Left kidney (tissue), 2 donors: ENCODE data around the gene APP. TPM values are rescaled to one million over a fixed set of nuclear protein-coding genes. Genes with fewer than 3 reads are reported as not detected.
"Not testable (repeated sequence)": the region's sequence is repeated elsewhere in the genome, so short reads cannot be mapped to it uniquely, and the experiment has no call there.

Experiments
- DNase-seq: peaks from one replicate; pipeline ENCODE4 v3.0.0-alpha.2; 2013
- polyA plus RNA-seq: library from polyadenylated mRNA; unstranded; fragments of 120-200 nt; gene quantifications from one replicate; pipeline ENCODE4 v1.2.1, GENCODE V29; 2013; ENCODE audit not compliant: insufficient read length

APP gene
- polyA plus RNA-seq, 1 donor: 818 TPM

GRCh38 chr21:26106562-26106961, 64.0 kb downstream of the APP start:
- no peak for DNase-seq

GRCh38 chr21:26105819-26106218, 64.8 kb downstream of the APP start:
- DNase-seq: no peak

DNA sequence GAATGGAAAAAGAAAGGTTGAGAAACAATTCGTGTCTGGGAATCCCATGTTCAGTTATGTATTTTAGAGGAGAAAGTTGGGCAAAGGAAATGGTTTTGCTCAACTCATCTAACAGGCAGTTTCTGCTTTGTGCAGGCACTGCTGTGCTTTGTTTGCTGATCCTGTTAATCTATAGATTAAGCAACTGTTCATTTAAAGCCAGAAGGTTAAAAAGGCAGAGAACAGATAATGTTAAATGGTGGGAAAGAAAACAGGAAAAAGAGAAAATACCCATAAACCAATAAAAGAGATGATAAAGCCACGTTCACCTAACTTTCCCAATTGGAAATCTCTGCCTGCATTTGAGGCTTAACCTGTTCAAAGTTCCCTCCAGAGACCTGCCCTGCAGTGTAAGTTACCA, 70.0 kb downstream of the APP start:
- DNase-seq: no peak

GRCh38 chr21:26099610-26100219, 70.9 kb downstream of the APP start:
- DNase-seq: no peak

DNA sequence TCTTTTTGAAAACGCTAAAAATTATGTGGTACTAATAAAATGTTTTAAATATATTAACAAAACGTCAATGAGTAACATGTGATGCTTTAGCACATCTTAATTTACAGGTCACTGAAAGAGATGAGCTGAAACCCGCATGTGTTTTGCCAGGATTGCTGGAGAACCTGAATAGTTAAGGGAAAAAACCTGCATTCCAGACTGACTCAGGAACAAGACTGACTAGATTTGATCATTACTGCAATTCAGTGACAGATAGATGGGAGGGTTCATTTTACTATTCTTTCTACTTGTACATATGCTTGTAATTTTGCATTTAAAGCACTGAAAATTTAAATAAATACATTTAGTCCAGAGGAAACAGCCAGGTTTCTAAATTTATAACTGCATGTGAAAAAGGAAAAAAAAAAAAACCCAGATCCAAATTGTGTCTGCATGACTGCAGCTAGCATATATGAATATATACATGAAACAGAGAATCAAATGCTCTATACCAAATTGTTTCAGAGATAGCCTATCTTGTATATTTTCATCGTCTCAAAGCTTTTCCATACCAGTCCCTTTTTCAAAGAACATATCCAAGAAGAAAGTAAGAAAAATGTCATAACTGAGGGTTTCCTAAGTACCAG, 71.7 kb downstream of the APP start:
- no peak for DNase-seq

DNA sequence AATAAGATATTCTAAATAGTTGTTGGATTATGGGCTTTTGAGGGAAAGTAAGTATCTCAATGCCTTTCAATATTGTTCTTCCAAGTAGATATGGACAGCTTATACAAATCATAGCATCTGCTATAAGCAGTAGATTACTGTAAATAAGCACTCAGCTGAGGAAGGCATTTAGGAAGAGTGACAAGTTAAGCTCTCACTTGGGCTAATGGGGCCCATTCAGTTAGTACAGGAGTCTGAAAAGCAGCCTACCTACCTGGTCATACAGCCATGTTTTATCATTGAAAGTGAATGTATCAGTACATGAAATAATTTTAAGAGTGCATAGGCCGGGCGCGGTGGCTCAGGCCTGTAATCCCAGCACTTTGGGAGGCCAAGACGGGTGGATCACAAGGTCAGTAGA, 73.1 kb downstream of the APP start:
- no peak for DNase-seq

- no peak for DNase-seq
Observed at GRCh38 chr21:26096494-26097371, 73.8 kb downstream of the APP start.

DNA sequence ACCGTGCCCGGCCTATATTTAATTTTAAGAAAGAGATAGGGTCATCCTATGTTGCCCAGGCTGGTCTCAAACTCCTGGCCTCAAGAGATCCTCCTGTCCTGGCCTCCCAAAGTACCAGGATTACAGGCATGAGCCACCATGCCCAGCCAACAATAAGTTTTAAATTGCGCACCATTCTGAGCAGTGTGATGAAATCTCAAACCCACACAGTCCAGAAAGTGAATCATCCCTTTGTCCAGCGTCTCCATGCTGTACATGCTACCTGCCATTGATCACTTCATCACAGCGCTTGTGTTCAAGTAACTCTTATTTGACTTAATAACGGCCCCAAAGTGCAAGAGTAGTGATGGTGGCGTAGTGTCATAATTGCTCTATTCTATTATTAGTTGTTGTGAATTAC, 75.4 kb downstream of the APP start:
- no peak for DNase-seq

GRCh38 chr21:26093122-26093521, 77.4 kb downstream of the APP start:
- no peak for DNase-seq

DNA sequence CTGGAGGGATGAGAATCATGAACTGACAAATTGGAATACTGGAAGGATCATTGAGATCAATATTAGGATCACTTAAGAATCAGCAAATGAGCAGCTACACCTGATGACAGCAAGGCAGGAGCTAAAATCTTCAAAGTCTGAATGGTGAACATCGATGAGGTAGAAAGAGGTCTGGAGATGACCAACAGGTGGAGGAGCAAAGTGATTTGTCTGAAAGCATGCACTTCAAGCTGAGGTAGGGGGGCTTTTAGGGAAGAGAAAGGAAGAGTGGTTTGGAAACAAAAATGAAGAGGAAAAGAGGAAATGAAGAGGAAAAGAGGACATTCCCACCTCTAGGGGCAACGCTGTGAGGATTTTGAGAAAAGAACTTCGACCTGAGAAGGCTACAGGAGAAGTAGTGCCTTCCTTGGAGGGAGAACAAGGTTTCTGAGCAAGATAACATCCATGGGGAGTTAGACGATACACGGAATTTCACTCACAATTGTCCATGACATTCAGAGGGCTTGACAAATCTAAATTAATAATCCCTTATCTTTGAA, 79.0 kb downstream of the APP start:
- DNase-seq: no peak

DNA sequence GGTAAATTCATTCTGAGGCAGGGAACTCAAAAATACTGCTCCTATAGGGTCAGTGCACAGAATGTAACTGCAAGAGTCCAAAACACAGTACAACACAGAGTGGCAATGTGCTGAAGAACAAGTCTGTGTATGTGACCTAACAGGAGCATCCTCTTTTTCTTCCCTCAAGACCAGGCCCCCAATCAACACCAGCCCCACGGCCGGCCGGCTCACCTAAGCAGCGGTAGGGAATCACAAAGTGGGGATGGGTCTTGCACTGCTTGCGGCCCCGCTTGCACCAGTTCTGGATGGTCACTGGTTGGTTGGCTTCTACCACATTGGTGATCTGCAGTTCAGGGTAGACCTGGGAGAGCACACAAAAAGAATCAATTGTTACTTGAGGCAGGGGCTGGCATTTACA, 80.8 kb downstream of the APP start:
- no peak for DNase-seq

- no peak for DNase-seq
Observed at GRCh38 chr21:26087223-26087918, 83.2 kb downstream of the APP start.

- no peak for DNase-seq
Observed at GRCh38 chr21:26085882-26086281, 84.7 kb downstream of the APP start.

DNA sequence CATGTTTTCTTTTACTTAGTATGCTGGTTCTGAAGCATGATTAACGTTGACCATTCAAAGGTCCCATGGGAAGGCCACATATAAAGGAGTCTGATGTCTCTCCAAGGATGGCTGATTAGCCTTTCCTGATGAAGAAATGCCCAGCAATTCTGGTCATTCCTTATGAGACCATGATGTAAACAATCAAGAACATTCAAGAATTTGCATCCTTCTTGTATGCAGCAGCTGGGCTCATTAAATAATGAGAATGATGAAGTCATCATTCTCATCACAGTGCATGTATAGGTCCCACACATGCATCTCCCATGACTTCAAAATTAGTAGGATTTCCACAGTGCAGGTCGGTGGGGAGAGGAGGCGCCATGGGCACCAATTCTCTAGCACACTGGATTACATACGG, 85.4 kb downstream of the APP start:
- DNase-seq: no peak

- DNase-seq: no peak
Observed at GRCh38 chr21:26082549-26082948, 88.0 kb downstream of the APP start.

- DNase-seq: not testable (repeated sequence)
Observed at GRCh38 chr21:26081175-26081760, 89.3 kb downstream of the APP start.

DNA sequence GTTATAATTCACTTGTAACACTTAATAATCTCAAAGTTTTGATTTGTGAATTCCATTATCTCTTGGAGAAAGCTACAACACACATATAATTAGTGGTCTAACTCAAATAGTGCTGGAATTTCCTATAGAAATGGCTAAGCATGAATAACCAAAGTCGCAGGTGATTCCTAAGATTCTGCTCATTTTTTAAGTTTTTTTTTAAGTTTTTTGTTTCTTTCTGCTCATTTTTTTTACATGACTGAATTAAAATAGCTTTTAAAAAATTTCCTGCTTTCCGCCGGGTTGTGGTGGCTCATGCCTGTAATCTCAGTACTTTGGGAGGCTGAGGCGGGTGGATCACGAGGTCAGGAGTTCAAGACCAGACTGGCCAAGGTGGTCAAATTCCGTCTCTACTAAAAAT, 90.4 kb downstream of the APP start:
- no peak for DNase-seq

DNA sequence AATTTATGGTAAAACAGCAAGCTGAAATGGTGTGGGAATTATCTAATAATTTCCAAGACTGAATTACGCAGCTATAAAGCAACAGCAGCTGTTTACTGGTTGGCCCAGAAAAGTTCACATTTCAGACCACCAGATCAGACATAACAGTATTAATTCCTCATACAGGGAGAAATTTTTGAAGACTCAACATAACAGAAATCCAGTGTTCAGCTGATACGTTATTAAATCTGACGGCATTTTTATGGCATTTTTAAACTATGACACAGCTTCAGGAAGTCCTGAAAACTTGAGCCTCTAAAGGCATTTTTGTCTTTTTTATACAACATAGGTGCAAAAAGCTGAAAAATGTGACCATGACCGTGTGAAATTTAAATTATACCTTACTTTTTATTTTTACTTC, 91.2 kb downstream of the APP start:
- no peak for DNase-seq

DNA sequence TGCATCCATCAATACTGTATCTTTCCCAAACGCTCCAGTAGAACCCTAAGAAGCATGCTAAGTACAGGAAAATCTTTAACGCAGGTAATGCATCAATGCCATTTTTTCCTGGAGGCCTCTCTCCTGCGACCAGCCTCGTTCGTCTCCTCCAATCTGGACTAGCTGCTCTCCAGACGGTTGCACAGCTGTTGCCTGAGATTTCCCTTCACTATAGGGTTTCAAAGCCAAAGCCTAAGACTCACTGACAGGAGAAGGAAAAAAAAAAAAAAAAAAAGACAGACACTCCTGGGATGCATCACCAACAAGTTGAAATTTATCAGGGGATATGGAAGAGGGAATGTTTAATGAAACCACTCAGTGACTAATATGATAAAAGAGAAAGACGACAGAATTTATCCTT, 93.0 kb downstream of the APP start:
- DNase-seq: no peak

DNA sequence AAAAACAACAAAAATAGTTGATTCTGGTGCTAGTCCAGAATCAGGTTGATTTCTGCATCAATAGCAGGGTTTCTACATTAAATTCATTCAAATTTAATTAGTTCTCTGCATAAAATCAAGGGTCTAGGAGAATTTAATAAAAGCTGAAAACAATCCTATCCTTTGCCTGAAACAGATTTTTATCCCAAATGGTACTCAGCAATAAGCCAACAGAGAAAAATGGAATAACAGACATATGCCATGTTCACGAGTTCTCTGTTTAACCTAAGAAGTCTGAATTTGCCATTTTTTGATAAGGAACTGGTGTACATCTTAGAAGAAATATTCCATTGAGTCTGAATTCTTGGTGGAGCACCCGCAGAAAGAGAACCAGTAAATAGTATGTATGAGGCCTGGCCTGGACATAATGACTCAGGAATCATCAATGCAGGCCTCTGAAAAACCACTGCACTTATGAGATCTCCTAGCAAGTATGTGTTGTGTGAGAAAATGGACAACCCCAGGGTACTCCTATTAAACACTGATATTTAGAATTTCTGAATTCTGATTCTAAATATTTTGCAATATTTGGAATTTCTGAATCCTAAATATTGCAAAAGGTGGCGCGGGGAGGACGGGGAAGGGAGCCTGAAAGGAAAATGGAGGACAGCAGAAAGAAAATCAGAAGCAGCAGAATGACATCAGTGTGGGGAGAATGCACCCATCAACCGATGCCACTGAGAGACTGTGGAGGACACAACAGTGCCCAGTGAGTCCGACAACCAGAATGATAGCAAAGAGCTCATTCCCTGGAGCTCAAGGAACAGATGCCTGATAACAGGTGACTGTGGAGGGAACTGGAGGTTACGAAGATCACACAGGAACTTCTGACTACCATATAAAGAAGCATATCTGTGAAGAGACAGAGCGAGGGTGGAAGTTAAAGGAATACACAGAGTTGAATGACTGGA, 97.6 kb downstream of the APP start:
- DNase-seq: no peak
